ENCODE results near the gene PIK3CA.

DNA sequence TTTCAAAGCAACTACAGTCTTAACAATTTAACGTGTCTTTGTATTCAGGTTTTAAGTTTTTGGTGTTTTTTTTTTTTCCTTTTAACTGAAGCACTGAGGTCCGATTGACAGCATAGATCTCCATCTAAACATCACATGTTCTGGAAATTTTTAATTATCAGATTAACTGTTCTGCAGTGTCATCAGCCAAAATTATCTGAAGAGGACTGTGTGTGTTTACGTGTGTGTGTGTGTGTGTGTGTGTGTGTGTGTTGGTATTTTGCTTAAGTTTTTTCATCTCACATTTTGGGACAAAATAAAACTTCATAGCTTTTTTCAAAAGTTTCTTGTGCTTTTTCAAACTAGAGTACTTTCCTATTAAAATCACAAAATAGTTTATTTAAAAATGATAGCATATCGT lies 1.8 kb downstream of the PIK3CA start:
- TF ChIP-seq EZH2 (IDR thresholded peaks at IDR 0.05) (no peak), EZH2phosphoT487 (IDR thresholded peaks at IDR 0.05) (no peak)
- TF ChIP-seq, protein P1, sequence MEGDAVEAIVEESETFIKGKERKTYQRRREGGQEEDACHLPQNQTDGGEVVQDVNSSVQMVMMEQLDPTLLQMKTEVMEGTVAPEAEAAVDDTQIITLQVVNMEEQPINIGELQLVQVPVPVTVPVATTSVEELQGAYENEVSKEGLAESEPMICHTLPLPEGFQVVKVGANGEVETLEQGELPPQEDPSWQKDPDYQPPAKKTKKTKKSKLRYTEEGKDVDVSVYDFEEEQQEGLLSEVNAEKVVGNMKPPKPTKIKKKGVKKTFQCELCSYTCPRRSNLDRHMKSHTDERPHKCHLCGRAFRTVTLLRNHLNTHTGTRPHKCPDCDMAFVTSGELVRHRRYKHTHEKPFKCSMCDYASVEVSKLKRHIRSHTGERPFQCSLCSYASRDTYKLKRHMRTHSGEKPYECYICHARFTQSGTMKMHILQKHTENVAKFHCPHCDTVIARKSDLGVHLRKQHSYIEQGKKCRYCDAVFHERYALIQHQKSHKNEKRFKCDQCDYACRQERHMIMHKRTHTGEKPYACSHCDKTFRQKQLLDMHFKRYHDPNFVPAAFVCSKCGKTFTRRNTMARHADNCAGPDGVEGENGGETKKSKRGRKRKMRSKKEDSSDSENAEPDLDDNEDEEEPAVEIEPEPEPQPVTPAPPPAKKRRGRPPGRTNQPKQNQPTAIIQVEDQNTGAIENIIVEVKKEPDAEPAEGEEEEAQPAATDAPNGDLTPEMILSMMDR (IDR thresholded peaks at IDR 0.05) = no peak
